ENCODE data around the gene TRPM5. TPM values are rescaled to one million over a fixed set of nuclear protein-coding genes. Genes with fewer than 3 reads are reported as not detected.

Gene TRPM5
- polyA plus RNA-seq, 1 donor (not counting 4 experiments of a cell fraction or from before 2014, with no cell fraction given) = not detected

DNA sequence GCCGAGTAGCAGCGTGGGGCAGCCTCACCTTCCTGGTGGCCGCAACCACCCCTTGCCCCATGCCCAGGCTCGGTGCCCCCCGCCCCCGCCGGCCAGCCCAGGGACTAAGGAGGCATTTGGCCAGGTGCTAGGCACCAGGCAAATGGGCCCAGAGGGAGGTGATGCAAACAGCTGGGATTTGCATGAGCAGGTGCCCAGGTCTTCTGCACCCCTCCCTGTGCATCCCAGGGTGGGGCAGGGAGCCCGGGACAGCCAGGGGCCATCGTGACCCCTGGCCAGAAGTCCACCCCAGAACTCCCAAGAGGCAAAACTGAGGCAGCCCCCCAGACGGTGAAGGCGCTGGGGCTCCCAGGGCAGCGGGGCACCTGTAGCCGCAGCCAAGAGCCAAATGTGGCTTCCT is 18.1 kb downstream of the TRPM5 start:
- no peak for TF ChIP-seq EZH2 (IDR thresholded peaks at IDR 0.05; ENCODE audit: low read length)
- TF ChIP-seq, protein P1, sequence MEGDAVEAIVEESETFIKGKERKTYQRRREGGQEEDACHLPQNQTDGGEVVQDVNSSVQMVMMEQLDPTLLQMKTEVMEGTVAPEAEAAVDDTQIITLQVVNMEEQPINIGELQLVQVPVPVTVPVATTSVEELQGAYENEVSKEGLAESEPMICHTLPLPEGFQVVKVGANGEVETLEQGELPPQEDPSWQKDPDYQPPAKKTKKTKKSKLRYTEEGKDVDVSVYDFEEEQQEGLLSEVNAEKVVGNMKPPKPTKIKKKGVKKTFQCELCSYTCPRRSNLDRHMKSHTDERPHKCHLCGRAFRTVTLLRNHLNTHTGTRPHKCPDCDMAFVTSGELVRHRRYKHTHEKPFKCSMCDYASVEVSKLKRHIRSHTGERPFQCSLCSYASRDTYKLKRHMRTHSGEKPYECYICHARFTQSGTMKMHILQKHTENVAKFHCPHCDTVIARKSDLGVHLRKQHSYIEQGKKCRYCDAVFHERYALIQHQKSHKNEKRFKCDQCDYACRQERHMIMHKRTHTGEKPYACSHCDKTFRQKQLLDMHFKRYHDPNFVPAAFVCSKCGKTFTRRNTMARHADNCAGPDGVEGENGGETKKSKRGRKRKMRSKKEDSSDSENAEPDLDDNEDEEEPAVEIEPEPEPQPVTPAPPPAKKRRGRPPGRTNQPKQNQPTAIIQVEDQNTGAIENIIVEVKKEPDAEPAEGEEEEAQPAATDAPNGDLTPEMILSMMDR (optimal IDR thresholded peaks at IDR 0.05 in 1 of 3, IDR thresholded peaks at IDR 0.05 in 1 of 3, conservative IDR thresholded peaks at IDR 0.05 in 1 of 3; ENCODE audit: extremely low read depth in 1 of 3, insufficient read depth in 2 of 3, low read length in 3 of 3) = no peak
- FAIRE-seq (no peak), DNase-seq (ENCODE audit: low read depth, low spot score) (no peak)
- H3K79me2 ChIP-seq (ENCODE audit: control insufficient read depth, insufficient read depth, low read length) = no peaks in the 10 kb centered on the region
- H4K20me1 ChIP-seq (ENCODE audit: control insufficient read depth, extremely low read depth, insufficient read depth, low read length) = no peaks in the 10 kb centered on the region
- H3K4me1 ChIP-seq (ENCODE audit: control insufficient read depth, extremely low read depth, insufficient read depth, low read length) = no peaks in the 10 kb centered on the region
- H3K27me3 ChIP-seq (ENCODE audit: control insufficient read depth, extremely low read depth, insufficient read depth, low read length) = peaks cover 6% of the 10 kb centered on the region
- H3K9ac ChIP-seq (ENCODE audit: control insufficient read depth, extremely low read depth, insufficient read depth, low read length) = no peak overlapping the region
- no peaks in the 10 kb centered on the region for H3K9me3 ChIP-seq (ENCODE audit: control insufficient read depth, low read depth, low read length)
- H2AFZ ChIP-seq (ENCODE audit: control insufficient read depth, low read length) = no peak overlapping the region
- no peak overlapping the region for H3K4me3 ChIP-seq (ENCODE audit: control insufficient read depth in 2 of 3, extremely low read depth in 1 of 3, insufficient read depth in 2 of 3, low read depth in 1 of 3, low read length in 3 of 3)
- H3K9me1 ChIP-seq (ENCODE audit: control insufficient read depth, extremely low read depth, insufficient read depth, low read length) = no peaks in the 10 kb centered on the region
- dilution Hi-C loops (cut with MboI; ENCODE audit: extremely low pct_ligation_motif_present, low sequenced_read_pairs) = no loop called here
- no peaks in the 10 kb centered on the region for H3K36me3 ChIP-seq (ENCODE audit: control insufficient read depth in 2 of 2, extremely low read depth in 1 of 2, insufficient read depth in 2 of 2, low read length in 2 of 2)
- H3K27ac ChIP-seq (ENCODE audit: control insufficient read depth, insufficient read depth, low read length) = no peak overlapping the region
- no peak overlapping the region for H3K4me2 ChIP-seq (ENCODE audit: control insufficient read depth, extremely low read depth, insufficient read depth, low read depth, low read length)

DNA sequence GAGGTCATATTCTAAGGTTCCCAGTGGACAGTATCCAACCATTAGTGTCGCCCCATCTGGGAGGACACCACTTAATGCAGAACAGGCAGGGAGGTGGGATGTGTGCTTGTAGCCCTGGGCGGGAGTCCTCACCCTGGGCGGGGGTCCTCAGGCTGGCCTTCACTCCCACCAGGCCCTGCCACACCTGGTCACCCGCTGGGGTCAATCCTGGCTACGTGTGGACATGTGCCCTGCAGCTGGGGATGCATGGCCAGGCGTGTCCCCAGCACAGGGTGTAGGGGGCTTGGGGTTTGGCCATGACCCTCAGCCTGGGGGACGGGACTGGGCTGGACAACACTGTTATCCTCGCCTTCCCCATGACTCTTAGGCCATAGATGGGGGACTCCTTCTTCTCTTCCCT is 18.8 kb downstream of the TRPM5 start:
- Histone ChIP-seq H3K36me3 (ENCODE audit: control insufficient read depth in 2 of 2, extremely low read depth in 1 of 2, insufficient read depth in 2 of 2, low read length in 2 of 2) (no peaks in the 10 kb centered on the region), H3K27ac (ENCODE audit: control insufficient read depth, insufficient read depth, low read length) (no peak overlapping the region), H3K4me3 (ENCODE audit: control insufficient read depth in 2 of 3, extremely low read depth in 1 of 3, insufficient read depth in 2 of 3, low read depth in 1 of 3, low read length in 3 of 3) (no peak overlapping the region), H3K9ac (ENCODE audit: control insufficient read depth, extremely low read depth, insufficient read depth, low read length) (no peak overlapping the region), H2AFZ (ENCODE audit: control insufficient read depth, low read length) (no peak overlapping the region), H3K9me1 (ENCODE audit: control insufficient read depth, extremely low read depth, insufficient read depth, low read length) (no peaks in the 10 kb centered on the region), H3K79me2 (ENCODE audit: control insufficient read depth, insufficient read depth, low read length) (no peaks in the 10 kb centered on the region), H3K4me2 (ENCODE audit: control insufficient read depth, extremely low read depth, insufficient read depth, low read depth, low read length) (no peak overlapping the region), H3K27me3 (ENCODE audit: control insufficient read depth, extremely low read depth, insufficient read depth, low read length) (peaks cover 7% of the 10 kb centered on the region), H3K4me1 (ENCODE audit: control insufficient read depth, extremely low read depth, insufficient read depth, low read length) (no peaks in the 10 kb centered on the region), H3K9me3 (ENCODE audit: control insufficient read depth, low read depth, low read length) (no peaks in the 10 kb centered on the region), H4K20me1 (ENCODE audit: control insufficient read depth, extremely low read depth, insufficient read depth, low read length) (no peaks in the 10 kb centered on the region)
- TF ChIP-seq, protein P1 (optimal IDR thresholded peaks at IDR 0.05 in 1 of 3, IDR thresholded peaks at IDR 0.05 in 1 of 3, conservative IDR thresholded peaks at IDR 0.05 in 1 of 3; ENCODE audit: extremely low read depth in 1 of 3, insufficient read depth in 2 of 3, low read length in 3 of 3) = no peak
- TF ChIP-seq EZH2 (IDR thresholded peaks at IDR 0.05; ENCODE audit: low read length) = no peak
- dilution Hi-C loops (cut with MboI; ENCODE audit: extremely low pct_ligation_motif_present, low sequenced_read_pairs) = no loop called here
- DNase-seq (ENCODE audit: low read depth, low spot score) (no peak), FAIRE-seq (no peak)
